Neuronal stem cell (in vitro differentiated cells): Measurements from ENCODE around the gene AFG1L.

ENCODE experiments used
- DNase-seq: peaks from one replicate; pipeline ENCODE4 v3.0.0-alpha.2; 2013; ENCODE audit warnings: low spot score
- H2AFZ ChIP-seq: one replicate; pipeline ENCODE4 v1.6.1; 2013; ENCODE audit warnings: mild to moderate bottlenecking, low read length, inconsistent platforms
- H2AK5ac ChIP-seq: 2 replicates; pipeline ENCODE4 v1.6.1; 2013; ENCODE audit warnings: low read depth, mild to moderate bottlenecking, inconsistent platforms, low read length, moderate library complexity, mixed read lengths
- H2BK120ac ChIP-seq: 2 replicates; pipeline ENCODE4 v1.6.1; 2013; ENCODE audit warnings: low read depth, mild to moderate bottlenecking, inconsistent platforms, low read length, moderate library complexity, mixed read lengths
- H2BK12ac ChIP-seq: one replicate; pipeline ENCODE4 v1.6.1; 2013; ENCODE audit warnings: low read length, inconsistent platforms
- H2BK15ac ChIP-seq: 2 replicates; pipeline ENCODE4 v1.6.1; 2013; ENCODE audit warnings: mild to moderate bottlenecking, low read length, inconsistent platforms, mixed read lengths
- H2BK5ac ChIP-seq: one replicate; pipeline ENCODE4 v1.6.1; 2013; ENCODE audit warnings: inconsistent platforms, mild to moderate bottlenecking, low read length, moderate library complexity
- H3K14ac ChIP-seq: one replicate; pipeline ENCODE4 v1.6.1; 2013; ENCODE audit warnings: low read length, inconsistent platforms
- H3K18ac ChIP-seq: 2 replicates; pipeline ENCODE4 v1.6.1; 2013; ENCODE audit warnings: low read length, inconsistent platforms
- H3K23ac ChIP-seq: 2 replicates; pipeline ENCODE4 v1.6.1; 2013; ENCODE audit warnings: low read depth, mild to moderate bottlenecking, mixed read lengths, low read length, inconsistent platforms; ENCODE audit not compliant: poor library complexity
- H3K27ac ChIP-seq: replicated peaks from 3 replicates; pipeline ENCODE4 v1.5.1; 2013; ENCODE audit warnings: low read length, inconsistent platforms
- H3K27me3 ChIP-seq, 3 experiments: 2 replicates each; pipeline ENCODE4 v1.6.1; 2013; ENCODE audit warnings: low read length in 3 of 3, mild to moderate bottlenecking in 2 of 3, inconsistent platforms in 1 of 3, low read depth in 1 of 3, mixed read lengths in 1 of 3, moderate library complexity in 1 of 3; ENCODE audit not compliant: control insufficient read depth in 3 of 3, insufficient read depth in 3 of 3
- H3K36me3 ChIP-seq, 2 donors: replicated peaks in 1 of 2; 2 replicates each; pipeline ENCODE4 v1.6.1; 2013; ENCODE audit warnings: low read length in 2 of 2; ENCODE audit not compliant: control insufficient read depth in 2 of 2, insufficient read depth in 2 of 2
- H3K4ac ChIP-seq: 2 replicates; pipeline ENCODE4 v1.6.1; 2013; ENCODE audit warnings: inconsistent platforms, mild to moderate bottlenecking, low read length, moderate library complexity
- H3K4me1 ChIP-seq, 2 donors: 1 replicate in 1 of 2; 2 replicates in 1 of 2; pipeline ENCODE4 v1.6.1; 2013; ENCODE audit warnings: low read length in 2 of 2, low read depth in 1 of 2; ENCODE audit not compliant: control insufficient read depth in 2 of 2, insufficient read depth in 1 of 2
- H3K4me2 ChIP-seq: one replicate; pipeline ENCODE4 v1.6.1; 2013; ENCODE audit warnings: mild to moderate bottlenecking, low read length, inconsistent platforms; ENCODE audit not compliant: insufficient read depth, poor library complexity, severe bottlenecking
- H3K4me3 ChIP-seq, 2 donors: 2 replicates each; pipeline ENCODE4 v1.5.1; 2013; ENCODE audit warnings: low read length in 2 of 2, mild to moderate bottlenecking in 2 of 2, inconsistent platforms in 1 of 2, moderate library complexity in 1 of 2
- H3K79me1 ChIP-seq: one replicate; pipeline ENCODE4 v1.6.1; 2013; ENCODE audit warnings: low read depth, mild to moderate bottlenecking, inconsistent platforms, low read length, moderate library complexity
- H3K9ac ChIP-seq: one replicate; pipeline ENCODE4 v1.6.1; 2013; ENCODE audit warnings: mild to moderate bottlenecking, low read depth, low read length, inconsistent platforms; ENCODE audit not compliant: poor library complexity
- H3K9me3 ChIP-seq, 2 donors: replicated peaks in 1 of 2; 2 replicates each; pipeline versions ENCODE3 to v1.6.1; 2013; ENCODE audit warnings: low read length in 2 of 2, mild to moderate bottlenecking in 2 of 2, inconsistent platforms in 1 of 2, low read depth in 1 of 2, mixed read lengths in 1 of 2, moderate library complexity in 1 of 2; ENCODE audit not compliant: control insufficient read depth in 2 of 2, insufficient read depth in 1 of 2
- H4K8ac ChIP-seq: one replicate; pipeline ENCODE4 v1.6.1; 2013; ENCODE audit warnings: low read depth, mild to moderate bottlenecking, inconsistent platforms, low read length, moderate library complexity
- H4K91ac ChIP-seq: one replicate; pipeline ENCODE4 v1.6.1; 2013; ENCODE audit warnings: low read length, low read depth, mild to moderate bottlenecking, inconsistent platforms; ENCODE audit not compliant: poor library complexity
- WGBS, 2 donors: extraction: QIAGEN DNeasy Blood & Tissue Kit; methylation state at CpG; one replicate each; pipeline ENCODE4 v1.1.7; 2013; ENCODE audit warnings: missing lambda C conversion rate in 2 of 2, mixed read lengths in 1 of 2; ENCODE audit not compliant: insufficient read length in 2 of 2, insufficient replicate concordance in 1 of 2; ENCODE audit errors: extremely low coverage in 2 of 2; 5-methylcytosine and 5-hydroxymethylcytosine counted together

AFG1L gene

GRCh38 chr6:108419474-108419873 lies 124.6 kb downstream of the AFG1L start:
- Histone ChIP-seq H3K4me1 (peaks cover 3 to 16% of the 10 kb centered on the region in 2 donors), H2BK12ac (no peak overlapping the region), H3K9ac (no peak overlapping the region), H3K27me3 (no peaks in the 10 kb centered on the region), H3K4me2 (no peak overlapping the region), H2BK15ac (no peak overlapping the region), H4K8ac (no peak overlapping the region), H2AFZ (no peak overlapping the region), H2BK120ac (no peak overlapping the region), H3K14ac (no peak overlapping the region), H4K91ac (no peak overlapping the region), H3K18ac (no peak overlapping the region), H3K27ac (no peak overlapping the region), H3K79me1 (no peaks in the 10 kb centered on the region), H3K23ac (no peak overlapping the region), H3K36me3 (no peaks in the 10 kb centered on the region), H3K9me3 (no peaks in the 10 kb centered on the region), H3K4ac (no peak overlapping the region), H2BK5ac (no peak overlapping the region), H3K4me3 (no peak overlapping the region), H2AK5ac (no peak overlapping the region)
- WGBS, 2 donors, result no CpG with 5 or more reads among the region's 1 CpG
- DNase-seq, result no peak

GRCh38 chr6:108419934-108420609 lies 125.2 kb downstream of the AFG1L start:
- no peak overlapping the region for H3K23ac ChIP-seq
- no peak overlapping the region for H2AK5ac ChIP-seq
- no peak overlapping the region for H4K8ac ChIP-seq
- peaks cover 3 to 16% of the 10 kb centered on the region in 2 donors for H3K4me1 ChIP-seq
- H2BK120ac ChIP-seq, result no peak overlapping the region
- no peak overlapping the region for H2BK15ac ChIP-seq
- no peak overlapping the region for H2BK12ac ChIP-seq
- H3K27ac ChIP-seq, result no peak overlapping the region
- no peak for DNase-seq
- H3K9ac ChIP-seq, result no peak overlapping the region
- H3K9me3 ChIP-seq, result no peaks in the 10 kb centered on the region
- H3K14ac ChIP-seq, result no peak overlapping the region
- WGBS, 2 donors, result no CpG with 5 or more reads among the region's 2 CpGs
- no peak overlapping the region for H3K4me2 ChIP-seq
- H3K79me1 ChIP-seq, result no peaks in the 10 kb centered on the region
- H3K36me3 ChIP-seq, result no peaks in the 10 kb centered on the region
- no peak overlapping the region for H3K4ac ChIP-seq
- no peak overlapping the region for H4K91ac ChIP-seq
- no peak overlapping the region for H3K18ac ChIP-seq
- H3K27me3 ChIP-seq, result no peaks in the 10 kb centered on the region
- no peak overlapping the region for H2AFZ ChIP-seq
- H3K4me3 ChIP-seq, result no peak overlapping the region
- no peak overlapping the region for H2BK5ac ChIP-seq

GRCh38 chr6:108421366-108421765 lies 126.5 kb downstream of the AFG1L start:
- WGBS, 2 donors, result no CpG with 5 or more reads among the region's 6 CpGs
- Histone ChIP-seq H3K4ac (no peak overlapping the region), H3K4me1 (peaks cover 3 to 16% of the 10 kb centered on the region in 2 donors), H2AFZ (peak overlapping the region; percentile 50), H2BK12ac (no peak overlapping the region), H3K79me1 (no peaks in the 10 kb centered on the region), H3K23ac (no peak overlapping the region), H4K8ac (no peak overlapping the region), H3K9ac (no peak overlapping the region), H3K18ac (no peak overlapping the region), H4K91ac (no peak overlapping the region), H3K9me3 (no peaks in the 10 kb centered on the region), H3K4me3 (no peak overlapping the region), H3K27ac (peak overlapping the region; percentile 27), H2BK15ac (no peak overlapping the region), H3K27me3 (no peaks in the 10 kb centered on the region), H3K4me2 (no peak overlapping the region), H2BK5ac (no peak overlapping the region), H2AK5ac (no peak overlapping the region), H3K14ac (no peak overlapping the region), H2BK120ac (no peak overlapping the region), H3K36me3 (no peaks in the 10 kb centered on the region)
- DNase-seq, result no peak

- Histone ChIP-seq H2BK12ac (no peak overlapping the region), H3K4me3 (no peak overlapping the region), H3K36me3 (no peaks in the 10 kb centered on the region), H3K27ac (no peak overlapping the region), H3K79me1 (no peaks in the 10 kb centered on the region), H3K14ac (no peak overlapping the region), H4K8ac (no peak overlapping the region), H3K4me1 (peaks cover 3 to 16% of the 10 kb centered on the region in 2 donors), H3K27me3 (no peaks in the 10 kb centered on the region), H4K91ac (no peak overlapping the region), H2BK120ac (no peak overlapping the region), H3K23ac (no peak overlapping the region), H2AK5ac (no peak overlapping the region), H3K18ac (no peak overlapping the region), H3K4ac (no peak overlapping the region), H2AFZ (no peak overlapping the region), H2BK5ac (no peak overlapping the region), H3K4me2 (no peak overlapping the region), H3K9ac (no peak overlapping the region), H2BK15ac (no peak overlapping the region), H3K9me3 (no peaks in the 10 kb centered on the region)
- DNase-seq, result no peak
- no CpG with 5 or more reads among the region's 1 CpG for WGBS, 2 donors
Measured at GRCh38 chr6:108423982-108424705, 129.3 kb downstream of the AFG1L start.
